Fibroblast of lung (primary cell): Measurements from ENCODE around the gene TTC22.

Source experiments
- EZH2 ChIP-seq: IDR thresholded peaks from 2 replicates; pipeline ENCODE4 v1.5.1; 2012; ENCODE audit warnings: low read length, control low read depth, mild to moderate bottlenecking; ENCODE audit errors: missing control alignments
- TF ChIP-seq, protein P1 (sequence below), 2 donors: IDR thresholded peaks in 1 of 2; conservative IDR thresholded peaks in 1 of 2; 1 replicate in 1 of 2; 2 replicates in 1 of 2; pipeline ENCODE4 v1.5.1; 2011 to 2012; ENCODE audit warnings: low read length in 2 of 2, control low read depth in 1 of 2, inconsistent platforms in 1 of 2, low read depth in 1 of 2, mild to moderate bottlenecking in 1 of 2

GRCh38 chr1:54744696-54745095 is 56.4 kb downstream of the TTC22 start:
- TF ChIP-seq, protein P1, sequence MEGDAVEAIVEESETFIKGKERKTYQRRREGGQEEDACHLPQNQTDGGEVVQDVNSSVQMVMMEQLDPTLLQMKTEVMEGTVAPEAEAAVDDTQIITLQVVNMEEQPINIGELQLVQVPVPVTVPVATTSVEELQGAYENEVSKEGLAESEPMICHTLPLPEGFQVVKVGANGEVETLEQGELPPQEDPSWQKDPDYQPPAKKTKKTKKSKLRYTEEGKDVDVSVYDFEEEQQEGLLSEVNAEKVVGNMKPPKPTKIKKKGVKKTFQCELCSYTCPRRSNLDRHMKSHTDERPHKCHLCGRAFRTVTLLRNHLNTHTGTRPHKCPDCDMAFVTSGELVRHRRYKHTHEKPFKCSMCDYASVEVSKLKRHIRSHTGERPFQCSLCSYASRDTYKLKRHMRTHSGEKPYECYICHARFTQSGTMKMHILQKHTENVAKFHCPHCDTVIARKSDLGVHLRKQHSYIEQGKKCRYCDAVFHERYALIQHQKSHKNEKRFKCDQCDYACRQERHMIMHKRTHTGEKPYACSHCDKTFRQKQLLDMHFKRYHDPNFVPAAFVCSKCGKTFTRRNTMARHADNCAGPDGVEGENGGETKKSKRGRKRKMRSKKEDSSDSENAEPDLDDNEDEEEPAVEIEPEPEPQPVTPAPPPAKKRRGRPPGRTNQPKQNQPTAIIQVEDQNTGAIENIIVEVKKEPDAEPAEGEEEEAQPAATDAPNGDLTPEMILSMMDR (conservative IDR thresholded peaks at IDR 0.05 in 1 of 2, IDR thresholded peaks at IDR 0.05 in 1 of 2; ENCODE audit: low read depth in 1 of 2, low read length in 2 of 2), result no peak
- TF ChIP-seq EZH2, result no peak
